GM21423 (cell line): ENCODE data around the gene CLCN6.

Experiments
- ATAC-seq: cut with Tn5 transposase; IDR thresholded peaks from one replicate; pipeline ENCODE4 v1.9.1; 2021; ENCODE audit warnings: mild to moderate bottlenecking, moderate library complexity; ENCODE audit not compliant: unreplicated experiment

CLCN6 gene

DNA sequence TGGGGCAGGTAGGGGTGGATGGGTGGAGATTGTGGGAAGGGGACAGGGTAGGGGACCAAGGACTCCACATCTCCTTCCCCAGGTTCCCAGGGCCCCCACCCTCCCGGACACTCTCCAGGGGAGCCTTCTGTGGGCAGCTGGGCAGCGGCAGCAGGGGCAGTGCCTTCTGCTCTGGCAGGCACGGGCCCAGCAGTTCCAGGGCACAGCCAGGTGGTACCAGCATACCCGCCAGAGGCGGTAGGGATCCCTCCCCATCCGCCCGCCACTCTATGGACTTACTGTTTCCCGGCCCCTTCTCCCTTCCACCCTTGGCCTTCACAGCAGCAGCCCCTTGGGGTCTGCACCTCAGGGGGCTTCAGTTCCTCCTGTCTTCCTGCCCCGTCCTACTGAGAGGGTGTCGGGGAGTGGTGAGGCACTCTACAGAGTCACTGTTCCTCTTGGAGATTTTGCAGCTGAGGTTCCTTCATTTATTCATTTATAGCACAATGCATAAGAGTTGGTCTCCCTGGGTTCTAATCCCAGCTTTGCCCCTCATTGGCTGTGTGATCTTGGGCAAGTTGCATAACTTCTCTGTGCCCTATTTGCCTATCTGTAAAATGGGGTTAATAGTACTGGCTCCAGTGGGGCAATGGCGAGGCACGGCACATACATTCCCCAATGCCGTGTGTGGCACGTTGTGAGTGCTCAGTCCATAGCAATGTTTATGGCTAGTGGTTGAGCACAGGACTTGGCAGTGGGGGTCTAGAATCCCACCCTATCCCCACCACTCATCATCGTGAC is 27.0 kb upstream of the CLCN6 start:
- no peak for ATAC-seq

DNA sequence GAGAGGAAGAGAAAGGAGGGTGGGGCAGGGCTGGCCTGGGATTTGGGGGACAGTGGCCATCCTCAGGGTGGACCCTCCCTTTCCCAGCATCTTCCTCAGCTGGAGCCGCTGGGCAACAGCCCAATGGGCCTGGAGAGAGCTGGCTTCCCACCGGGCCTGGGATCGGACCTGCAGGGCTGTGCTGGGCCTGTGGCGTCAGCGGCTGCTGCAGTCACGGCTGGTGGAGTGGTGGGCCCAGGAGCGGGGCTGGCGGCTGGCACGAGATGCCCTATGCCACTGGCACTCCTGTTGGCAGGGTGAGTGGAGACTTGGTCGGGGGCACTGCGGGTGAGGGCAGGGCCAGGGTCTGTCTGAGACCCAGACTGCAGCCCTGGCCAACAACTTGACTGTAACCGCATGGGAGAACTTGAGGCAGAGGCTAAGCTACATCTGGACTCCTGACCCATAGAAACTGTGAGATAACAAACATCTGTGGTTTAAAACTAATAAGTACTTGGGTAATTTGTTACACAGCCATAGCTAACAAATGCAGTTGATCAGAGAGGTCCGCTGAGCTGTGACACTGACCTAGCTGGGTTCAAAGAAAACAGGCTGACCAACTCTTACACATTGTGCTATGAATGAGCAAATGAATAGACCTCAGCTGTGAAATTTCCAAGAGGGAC is 26.1 kb upstream of the CLCN6 start:
- ATAC-seq: no peak

GRCh38 chr1:11780380-11781147 is 25.4 kb upstream of the CLCN6 start:
- no peak for ATAC-seq

DNA sequence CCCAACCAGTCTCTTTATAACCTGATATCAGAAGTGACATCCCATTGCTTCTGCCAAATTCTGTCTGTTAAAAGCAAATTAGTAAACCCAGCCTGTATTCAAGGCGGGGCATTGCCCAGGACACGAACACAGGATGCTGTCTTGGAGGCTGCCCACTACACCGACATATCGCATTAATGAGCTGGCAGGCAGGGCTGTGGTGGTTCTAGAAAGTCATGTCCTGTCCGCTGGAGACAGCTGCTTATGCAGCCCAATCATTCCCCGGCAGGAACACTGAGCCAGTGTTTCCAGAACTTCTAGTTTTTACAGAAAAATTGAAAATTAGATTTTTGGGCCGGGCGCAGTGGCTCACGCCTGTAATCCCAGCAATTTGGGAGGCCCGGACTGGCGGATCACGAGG is 24.7 kb upstream of the CLCN6 start:
- ATAC-seq: no peak

DNA sequence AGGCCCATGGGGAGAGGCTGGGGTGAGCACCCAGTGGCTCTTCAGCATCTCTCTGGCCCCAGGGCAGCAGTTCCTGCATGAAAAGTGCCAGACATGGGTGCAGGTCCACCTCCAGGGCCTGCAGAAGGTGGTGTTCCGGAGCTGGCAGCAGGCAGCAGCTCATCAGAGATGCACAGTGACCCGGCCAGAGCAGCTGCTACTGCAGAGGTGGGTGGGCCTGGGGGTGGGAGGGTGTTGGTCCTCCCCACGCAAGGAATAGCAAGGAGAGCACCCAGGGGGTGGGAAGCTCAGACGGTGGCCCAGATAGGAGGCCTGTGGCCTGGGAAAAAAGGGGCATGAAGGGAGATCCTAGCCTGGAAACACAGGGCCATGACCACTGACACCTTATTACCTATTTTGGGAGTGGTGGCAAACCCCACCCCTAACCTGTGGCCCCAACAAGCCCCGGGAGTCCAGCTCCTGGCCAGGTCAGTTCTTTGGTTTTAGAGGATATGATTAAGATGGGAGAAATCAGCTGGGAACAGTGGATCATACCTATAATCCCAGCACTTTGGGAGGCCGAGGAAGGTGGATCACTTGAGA is 23.8 kb upstream of the CLCN6 start:
- no peak for ATAC-seq

DNA sequence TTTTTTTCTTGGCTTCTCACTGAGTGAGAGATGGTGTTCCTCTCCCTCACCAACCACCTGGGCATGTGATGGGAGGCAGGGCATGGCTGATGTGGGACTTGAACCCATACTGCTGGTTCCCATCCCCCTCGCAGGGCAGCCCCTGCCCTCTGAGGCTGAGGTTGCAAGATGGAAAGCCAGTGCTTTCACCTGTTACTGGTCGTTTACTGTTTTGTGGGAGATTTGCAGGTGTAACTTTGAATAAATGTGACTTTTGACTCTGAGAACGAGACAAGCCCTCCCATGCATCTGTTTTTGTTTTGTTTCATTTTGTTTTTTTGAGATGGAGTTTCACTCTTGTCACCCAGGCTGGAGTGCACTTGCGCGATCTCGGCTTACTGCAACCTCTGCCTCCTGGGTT is 22.4 kb upstream of the CLCN6 start:
- no peak for ATAC-seq

DNA sequence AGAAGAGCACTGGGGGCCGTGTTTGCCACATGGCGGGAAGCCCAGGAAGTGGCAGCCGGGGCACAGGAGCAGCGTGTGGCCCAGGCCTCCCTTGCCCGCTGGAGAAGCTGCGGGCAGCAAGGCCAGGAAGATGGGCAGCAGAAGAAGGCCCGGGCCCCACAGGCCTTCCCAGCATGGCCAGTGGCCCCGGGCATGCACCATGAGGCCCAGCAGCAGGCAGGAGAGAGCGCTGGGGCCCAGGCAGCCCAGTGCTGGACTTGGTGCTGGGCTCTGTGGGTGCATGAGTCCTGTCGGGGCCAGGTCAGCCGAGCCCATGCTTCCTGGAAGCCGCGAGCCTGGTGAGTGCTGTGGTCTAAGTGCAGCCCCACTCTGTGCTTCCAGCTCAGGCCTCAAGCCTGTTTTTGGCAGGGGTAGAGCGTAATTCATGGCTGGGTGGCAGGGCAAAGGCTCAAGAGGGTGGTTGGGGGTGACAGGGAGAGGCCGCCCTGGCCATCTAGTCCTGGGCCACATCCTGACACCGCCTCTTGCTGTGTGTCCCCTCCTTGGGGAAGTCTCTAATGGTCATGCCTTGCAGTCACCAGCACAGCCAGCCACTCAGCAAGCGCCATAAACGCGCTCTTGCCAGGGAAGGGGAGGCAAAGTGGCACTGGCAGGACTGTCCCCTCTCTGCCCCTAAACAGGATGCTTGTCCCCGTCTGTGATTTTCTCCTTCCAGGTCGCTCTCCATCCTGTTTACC is 21.6 kb upstream of the CLCN6 start:
- ATAC-seq: no peak

GRCh38 chr1:11784993-11785769 is 20.8 kb upstream of the CLCN6 start:
- ATAC-seq: no peak

- no peak for ATAC-seq
Measured at GRCh38 chr1:11786168-11786567, 19.8 kb upstream of the CLCN6 start.

DNA sequence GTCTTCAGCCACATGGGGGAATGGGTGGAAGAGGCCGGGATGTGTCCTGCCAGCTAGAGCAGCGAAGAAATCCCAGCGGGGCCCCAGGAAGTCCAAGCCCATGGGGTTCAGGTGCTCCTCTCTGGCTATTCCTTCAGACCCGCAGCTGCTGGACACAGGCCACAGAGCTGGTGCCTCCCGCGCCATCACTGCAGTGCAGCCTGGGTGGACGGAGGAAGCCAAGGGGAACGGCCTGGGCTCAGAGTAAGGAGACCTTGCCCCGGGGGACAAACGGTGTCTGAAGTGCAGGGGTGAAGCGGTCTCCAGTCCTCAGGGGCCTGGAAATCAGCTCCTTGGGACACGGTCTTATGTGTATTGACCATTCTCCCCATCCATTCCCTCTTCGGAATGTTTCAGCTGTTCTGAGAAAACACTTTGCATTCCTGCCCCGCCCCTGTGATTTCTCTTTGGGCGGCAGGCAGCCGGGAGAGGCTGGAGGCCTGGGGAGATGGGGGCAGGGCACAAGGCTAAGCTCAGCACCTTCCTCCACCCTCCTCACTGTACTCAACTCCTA is 18.7 kb upstream of the CLCN6 start:
- no peak for ATAC-seq

DNA sequence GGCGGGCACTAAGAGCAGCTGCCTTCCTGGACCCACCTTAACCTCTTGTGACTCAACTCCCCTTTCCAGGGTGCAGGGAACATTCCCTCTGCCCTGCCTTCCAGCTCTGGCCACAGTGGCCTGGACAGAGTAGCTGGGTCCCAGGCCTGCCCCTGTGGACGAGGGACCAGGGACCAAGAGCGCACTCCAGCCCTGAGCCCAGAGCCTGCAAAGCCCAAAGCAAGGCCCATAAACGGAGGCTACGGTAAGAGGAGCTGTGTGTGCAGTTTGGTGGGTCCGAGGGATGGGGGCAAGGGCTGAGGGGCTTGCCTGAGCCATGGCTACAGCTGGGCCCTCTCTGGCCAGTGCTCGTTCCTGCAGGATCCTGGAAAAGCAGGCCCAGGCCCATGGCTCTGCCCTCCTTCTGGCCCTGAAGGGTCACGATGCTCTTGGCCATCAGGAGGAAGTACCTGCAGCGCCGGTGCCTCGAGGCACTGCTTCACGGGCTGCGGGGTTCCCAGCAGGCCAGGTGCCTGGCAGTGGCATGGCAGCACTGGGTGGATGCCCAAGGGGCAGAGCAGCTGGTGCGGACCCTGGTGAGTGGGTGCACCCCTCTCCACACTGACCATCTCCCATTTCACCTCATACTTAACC is 18.1 kb upstream of the CLCN6 start:
- ATAC-seq: no peak

DNA sequence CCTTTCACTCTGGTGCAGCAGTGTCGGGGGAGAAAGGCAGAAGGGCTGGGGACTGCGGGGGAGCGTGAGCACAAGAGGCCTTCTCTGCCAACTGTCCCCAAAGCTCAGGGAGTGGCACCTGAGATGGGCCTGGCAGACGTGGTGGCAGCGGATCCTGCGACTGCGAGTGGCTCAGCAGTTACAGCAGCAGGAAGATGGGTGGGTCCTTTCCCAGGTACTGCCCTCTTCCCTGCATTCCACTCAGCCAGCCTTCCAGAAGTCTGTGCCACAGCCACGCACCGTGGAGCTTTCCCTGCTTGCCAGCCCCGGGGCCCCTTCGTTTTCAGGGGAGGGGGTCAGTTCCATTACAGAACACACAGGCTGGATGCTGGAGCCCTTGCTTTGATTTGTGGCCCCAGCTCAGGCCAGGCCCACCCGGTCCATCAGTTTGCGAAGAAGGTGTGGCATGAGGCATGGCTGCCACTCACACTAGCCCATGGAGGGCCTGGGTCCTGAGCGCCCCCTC is 17.4 kb upstream of the CLCN6 start:
- ATAC-seq: no peak

DNA sequence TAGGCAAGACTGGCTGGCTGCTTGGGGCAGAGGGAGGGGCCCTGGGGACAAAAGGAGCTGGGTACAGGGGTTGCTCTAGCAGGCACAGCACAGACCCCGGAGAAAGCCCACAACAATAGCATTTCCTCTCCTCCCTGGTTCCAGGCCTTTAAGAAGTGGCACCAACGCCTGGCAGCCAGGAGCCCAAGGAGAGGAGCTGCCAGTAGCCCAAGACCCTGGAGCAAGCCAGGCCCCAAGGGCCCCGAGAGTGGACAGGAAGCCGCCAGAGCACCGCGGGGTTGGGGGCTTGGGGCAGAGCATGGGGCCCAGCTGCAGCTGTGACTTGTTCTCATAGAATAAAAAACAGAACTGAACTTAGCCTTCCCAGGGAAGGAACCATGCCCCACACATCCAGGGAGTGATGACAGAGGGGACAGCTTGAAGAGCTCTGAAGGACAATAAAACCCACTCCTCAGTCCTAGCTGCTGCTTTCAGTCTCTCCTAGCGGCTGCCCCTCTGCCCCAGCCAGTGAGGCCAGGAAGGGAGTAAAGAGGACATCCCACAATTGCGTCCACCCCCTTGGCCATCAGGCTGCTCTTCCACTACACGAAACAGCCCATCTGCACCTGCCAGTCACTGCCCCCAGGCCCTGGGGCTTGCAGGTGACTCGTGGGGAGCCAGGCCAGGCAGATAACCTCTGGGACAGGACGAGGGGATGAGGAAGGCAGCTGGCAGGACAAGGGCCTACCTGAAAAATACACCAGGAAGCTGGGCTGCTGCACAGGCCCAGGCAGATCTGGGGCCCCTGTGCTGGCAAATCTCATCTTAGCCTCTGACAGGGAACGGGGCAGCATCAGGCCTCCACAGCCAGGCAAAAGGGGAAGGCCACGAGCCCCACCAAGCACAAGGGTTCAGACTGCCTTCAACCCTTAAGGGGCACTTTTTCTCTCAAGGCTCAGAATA is 16.6 kb upstream of the CLCN6 start:
- no peak for ATAC-seq

DNA sequence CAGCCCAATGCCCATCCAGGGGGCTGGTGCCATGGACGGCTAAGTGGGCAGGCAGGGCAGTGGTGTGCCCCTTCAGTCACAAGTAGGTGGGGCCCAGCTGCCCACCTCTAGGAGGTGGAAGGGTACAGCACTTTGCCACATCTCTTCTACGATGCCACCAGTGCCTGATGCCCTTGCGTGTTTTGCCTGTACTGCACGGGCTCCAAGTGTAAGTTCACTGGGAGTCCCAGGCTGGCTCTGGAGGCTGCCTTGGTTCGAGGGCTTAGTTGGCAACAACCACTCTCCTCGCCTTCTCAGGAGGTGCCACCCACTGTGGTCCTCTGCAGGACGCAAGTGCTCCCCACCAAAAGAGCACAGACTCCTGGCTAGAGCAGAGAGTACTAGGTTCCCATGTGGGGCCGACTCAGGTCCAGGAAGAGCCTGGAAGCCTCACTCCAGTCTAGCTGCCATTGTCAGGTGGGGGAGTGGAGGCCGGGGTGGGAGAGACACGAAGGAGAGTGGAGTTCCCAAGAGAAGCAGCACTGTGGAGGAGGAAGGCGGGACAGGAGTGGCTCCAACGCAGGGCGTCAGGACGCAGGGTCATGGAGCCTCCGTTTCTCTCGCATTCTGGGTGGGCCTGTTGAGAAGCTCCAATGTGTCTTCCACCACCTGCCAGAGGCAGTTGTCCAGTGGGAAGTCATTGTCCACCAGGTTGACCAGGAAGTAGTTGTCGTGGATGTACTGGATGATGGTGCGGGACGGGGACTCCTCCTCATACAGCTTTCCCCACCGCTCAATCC is 15.7 kb upstream of the CLCN6 start:
- ATAC-seq: no peak

DNA sequence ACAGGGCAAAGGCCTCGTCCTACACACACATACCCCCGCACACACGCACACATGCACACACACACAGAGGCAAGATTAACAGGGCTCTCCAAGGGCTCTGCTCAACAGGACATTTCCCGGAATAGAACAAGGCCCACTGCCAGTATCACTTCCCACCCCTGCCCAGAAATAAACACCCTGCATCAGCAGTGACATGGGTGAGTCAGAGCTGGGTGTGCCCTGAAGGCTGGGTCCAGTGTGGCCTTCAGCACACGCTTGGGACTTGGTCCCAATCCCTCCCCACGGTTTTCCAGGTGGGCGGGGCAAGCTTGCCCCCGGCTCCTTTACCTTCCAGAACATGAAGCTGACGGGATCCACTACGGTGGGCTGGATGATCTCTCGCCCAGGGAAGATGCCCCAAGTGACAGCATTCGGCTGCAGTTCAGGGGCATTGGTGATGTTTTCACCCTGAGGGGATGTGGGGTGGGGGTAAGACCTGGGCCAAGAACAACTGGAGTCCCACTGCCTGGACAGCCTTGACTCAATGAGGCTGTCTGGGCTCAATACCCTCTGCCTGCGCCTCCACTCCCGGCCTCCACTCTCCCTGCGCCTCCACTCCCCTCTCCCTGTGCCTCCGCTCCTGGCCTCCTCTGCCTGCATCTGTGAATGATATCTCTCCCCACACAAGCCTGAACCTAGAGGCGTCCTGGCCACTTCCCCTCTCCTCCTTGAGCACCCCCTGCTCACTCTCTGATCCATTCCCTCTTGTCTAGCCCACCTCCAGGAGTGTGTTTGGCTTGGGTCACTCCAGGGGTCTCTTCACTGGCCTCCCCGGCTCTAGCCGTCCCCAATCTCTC is 14.9 kb upstream of the CLCN6 start:
- no peak for ATAC-seq

DNA sequence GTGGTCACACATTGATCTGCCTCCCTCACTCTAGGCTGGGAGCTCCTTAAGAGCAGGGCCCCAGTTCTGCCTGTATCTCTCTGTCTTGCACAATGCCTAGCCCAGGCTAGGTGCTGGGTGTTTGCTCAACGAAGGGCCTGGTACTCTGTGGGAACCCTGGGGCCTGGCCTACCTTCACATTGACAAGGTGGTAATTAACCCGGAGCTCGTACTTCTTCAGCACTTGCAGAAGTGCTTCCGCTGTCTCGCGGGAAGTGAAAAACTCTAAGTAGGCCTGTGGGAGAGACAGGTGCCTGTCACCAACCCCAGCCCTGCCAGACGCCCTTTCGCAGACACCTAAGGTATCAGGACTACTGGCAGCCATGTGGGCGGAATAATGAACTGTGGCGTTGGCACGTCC is 13.9 kb upstream of the CLCN6 start:
- ATAC-seq: no peak
